Activated T-cell treated with anti-CD3 and anti-CD28 coated beads, Interleukin-2, amount 50 U/mL, for 4 hours (primary cell): ENCODE data around the gene TMEM128. TPM values are rescaled to one million over a fixed set of nuclear protein-coding genes. Genes with fewer than 3 reads are reported as not detected.
"Not testable (repeated sequence)": the region's sequence is repeated elsewhere in the genome, so short reads cannot be mapped to it uniquely, and the experiment has no call there.

Experiments
- ATAC-seq, 2 donors: fragments of 200-7000 bp; cut with Tn5 transposase; one replicate each; pipeline ENCODE4 v1.10.0; 2021
- DNase-seq: peaks from one replicate; pipeline ENCODE4 v3.0.0-alpha.2; 2020
- H3K27me3 Mint-ChIP-seq: one replicate; pipeline ENCODE4 v1.8.0; 2021; ENCODE audit warnings: low read depth, mixed read lengths
- H3K36me3 Mint-ChIP-seq: one replicate; pipeline ENCODE4 v1.8.0; 2022; ENCODE audit warnings: mixed read lengths; ENCODE audit not compliant: insufficient read depth
- H3K4me1 Mint-ChIP-seq: one replicate; pipeline ENCODE4 v1.8.0; 2021; ENCODE audit warnings: low read depth, mixed read lengths
- H3K4me3 Mint-ChIP-seq: one replicate; pipeline ENCODE4 v1.8.0; 2021; ENCODE audit warnings: mild to moderate bottlenecking, moderate library complexity, mixed read lengths
- H3K9me3 Mint-ChIP-seq: one replicate; pipeline ENCODE4 v1.8.0; 2021; ENCODE audit warnings: mixed read lengths
- total RNA-seq, 3 donors: library from RNA; stranded (reverse); gene quantifications; one replicate each; pipeline ENCODE4 v1.2.1, GENCODE V29; 2021

Gene TMEM128
- total RNA-seq, 3 donors from 2014 or later, result 17.4 to 29.9 (median 28.8) TPM

DNA sequence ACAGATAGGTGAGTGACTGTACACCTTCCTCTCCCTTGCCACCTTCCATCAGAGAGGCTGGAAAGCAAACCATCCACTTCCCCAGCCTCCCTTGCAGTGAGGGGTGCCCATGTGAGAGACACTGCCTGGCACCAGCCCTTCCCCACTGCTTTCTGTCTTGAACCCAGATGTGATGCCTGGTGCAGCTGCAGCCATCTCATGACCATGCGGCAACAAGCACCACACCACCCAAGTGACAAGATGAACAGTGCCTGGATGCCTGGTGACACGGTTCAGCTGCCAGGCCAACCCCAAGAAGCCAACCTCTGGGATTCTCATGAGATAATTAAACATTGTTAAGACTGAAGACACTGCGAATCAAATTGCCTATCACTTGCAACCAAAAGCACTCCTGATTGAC, 52.7 kb downstream of the TMEM128 start:
- H3K4me1 Mint-ChIP-seq, result peaks cover 2% of the 10 kb centered on the region
- no peak overlapping the region for H3K4me3 Mint-ChIP-seq
- peaks cover 32% of the 10 kb centered on the region for H3K27me3 Mint-ChIP-seq
- ATAC-seq, result no peak
- no peaks in the 10 kb centered on the region for H3K36me3 Mint-ChIP-seq
- no peaks in the 10 kb centered on the region for H3K9me3 Mint-ChIP-seq
- DNase-seq, result no peak

DNA sequence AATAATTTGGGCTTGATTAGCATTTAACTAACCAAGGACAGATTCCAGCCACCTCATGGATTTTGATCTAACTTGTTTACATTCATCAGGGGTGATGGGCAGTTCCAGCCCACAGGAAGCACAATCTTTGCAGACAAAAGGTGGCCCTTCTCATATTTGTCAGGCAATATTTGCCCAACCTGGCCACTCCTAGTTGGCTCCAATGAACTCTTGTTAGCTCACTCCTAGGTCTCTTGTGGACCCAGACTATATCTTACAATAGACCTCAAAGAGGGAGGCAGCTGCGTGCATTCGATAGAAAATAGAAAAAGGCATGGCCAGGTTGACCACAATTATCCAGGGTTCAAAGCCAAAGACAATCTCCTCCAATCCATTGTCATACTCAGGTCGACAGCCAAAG, 59.5 kb downstream of the TMEM128 start:
- H3K4me1 Mint-ChIP-seq, H3K9me3 Mint-ChIP-seq, DNase-seq, H3K4me3 Mint-ChIP-seq, H3K36me3 Mint-ChIP-seq, ATAC-seq: not testable (repeated sequence)
- peaks cover 42% of the 10 kb centered on the region for H3K27me3 Mint-ChIP-seq

Other genes starting within 250 kb of the TMEM128 start
- gene OTOP1, start 21.3 kb downstream of the TMEM128 start, total RNA-seq, result not detected
- gene LYAR, start 41.9 kb upstream of the TMEM128 start, total RNA-seq, result 100 to 1,000 TPM; 114 to 129 (median 118) TPM
- 1 to 10 TPM; 4.5 to 6.9 (median 6.2) TPM for gene ZBTB49, start 42.0 kb upstream of the TMEM128 start, total RNA-seq
- gene NSG1, start 138.9 kb upstream of the TMEM128 start, total RNA-seq, result 1 to 10 TPM; 1.2 to 3.5 (median 1.9) TPM